Dedifferentiated amniotic fluid mesenchymal stem cell (primary cell): ENCODE results near the gene NFE2L3.
"Not testable (repeated sequence)": the region's sequence is repeated elsewhere in the genome, so short reads cannot be mapped to it uniquely, and the experiment has no call there.

Experiments
- DNase-seq: peaks from one replicate; pipeline ENCODE4 v3.0.0-alpha.2; 2016; ENCODE audit errors: extremely low spot score

NFE2L3 gene

GRCh38 chr7:26147646-26148306, 4.2 kb upstream of the NFE2L3 start:
- DNase-seq: not testable (repeated sequence)

GRCh38 chr7:26148307-26148700, 3.7 kb upstream of the NFE2L3 start:
- DNase-seq: not testable (repeated sequence)

DNA sequence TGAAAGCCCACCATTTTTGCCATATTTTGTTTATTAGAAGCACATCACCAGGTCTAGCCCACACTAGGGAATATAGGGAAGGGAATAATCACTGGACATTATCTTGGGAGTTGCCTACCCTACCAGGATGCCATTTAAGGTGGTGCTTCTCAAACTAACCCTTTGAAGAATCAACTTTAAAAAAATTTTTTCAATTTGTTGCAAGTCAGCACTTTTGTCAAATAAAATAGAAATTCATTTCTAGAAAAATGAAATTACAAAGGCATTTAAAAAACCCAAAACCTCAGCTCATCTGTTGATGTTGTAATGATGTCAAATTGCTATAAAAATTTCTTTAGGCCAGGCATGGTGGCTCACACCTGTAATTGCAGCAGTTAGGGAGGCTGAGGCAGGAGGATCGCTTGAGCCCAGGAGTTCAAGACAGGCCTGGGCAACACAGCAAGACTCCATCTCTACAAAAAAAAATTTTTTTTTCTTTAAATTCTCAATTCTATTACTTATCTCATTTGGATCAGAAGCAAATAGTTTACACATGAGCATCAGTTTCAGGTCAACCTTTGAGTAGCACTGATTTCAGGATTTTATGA, 2.5 kb upstream of the NFE2L3 start:
- DNase-seq: no peak

DNA sequence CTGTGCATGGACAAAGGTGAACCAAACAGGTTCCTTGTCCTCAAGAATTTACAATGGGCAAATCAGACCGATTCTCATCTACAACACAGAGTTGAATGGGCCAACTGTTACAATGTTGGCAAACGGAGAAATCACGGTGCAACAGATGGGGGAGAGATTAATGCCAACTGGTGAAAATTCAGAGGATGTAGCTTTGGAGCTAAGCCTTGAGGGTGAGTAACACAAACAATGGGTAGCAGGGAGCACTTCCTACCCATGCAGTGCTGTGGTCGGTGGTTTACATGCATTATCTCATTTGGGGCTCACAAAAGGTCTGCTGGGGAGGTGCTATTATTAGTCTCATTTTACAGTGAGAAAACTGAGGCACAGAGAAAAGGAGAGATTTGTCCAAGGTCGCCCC, 902 bp upstream of the NFE2L3 start:
- no peak for DNase-seq

DNA sequence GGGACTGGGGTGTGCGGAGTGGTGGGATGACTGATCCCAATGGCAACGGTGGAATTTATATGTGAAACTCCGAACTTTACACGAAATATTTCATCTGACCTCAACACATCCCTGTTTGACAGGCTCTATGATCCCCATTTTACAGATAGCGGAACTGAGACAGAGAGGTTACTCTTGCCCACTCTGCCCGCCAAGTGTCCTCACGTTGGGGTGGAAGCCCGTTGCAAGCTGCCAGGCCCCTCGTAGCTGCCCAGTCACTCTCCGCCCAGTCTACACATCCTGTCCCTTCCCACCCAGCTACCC, 397 bp upstream of the NFE2L3 start:
- no peak for DNase-seq

- DNase-seq: not testable (repeated sequence)
These were observed 813 bp downstream of the NFE2L3 start for GRCh38 chr7:26152782-26153240.

- DNase-seq: no peak
These were observed 1.3 kb downstream of the NFE2L3 start for GRCh38 chr7:26153241-26153822.

DNA sequence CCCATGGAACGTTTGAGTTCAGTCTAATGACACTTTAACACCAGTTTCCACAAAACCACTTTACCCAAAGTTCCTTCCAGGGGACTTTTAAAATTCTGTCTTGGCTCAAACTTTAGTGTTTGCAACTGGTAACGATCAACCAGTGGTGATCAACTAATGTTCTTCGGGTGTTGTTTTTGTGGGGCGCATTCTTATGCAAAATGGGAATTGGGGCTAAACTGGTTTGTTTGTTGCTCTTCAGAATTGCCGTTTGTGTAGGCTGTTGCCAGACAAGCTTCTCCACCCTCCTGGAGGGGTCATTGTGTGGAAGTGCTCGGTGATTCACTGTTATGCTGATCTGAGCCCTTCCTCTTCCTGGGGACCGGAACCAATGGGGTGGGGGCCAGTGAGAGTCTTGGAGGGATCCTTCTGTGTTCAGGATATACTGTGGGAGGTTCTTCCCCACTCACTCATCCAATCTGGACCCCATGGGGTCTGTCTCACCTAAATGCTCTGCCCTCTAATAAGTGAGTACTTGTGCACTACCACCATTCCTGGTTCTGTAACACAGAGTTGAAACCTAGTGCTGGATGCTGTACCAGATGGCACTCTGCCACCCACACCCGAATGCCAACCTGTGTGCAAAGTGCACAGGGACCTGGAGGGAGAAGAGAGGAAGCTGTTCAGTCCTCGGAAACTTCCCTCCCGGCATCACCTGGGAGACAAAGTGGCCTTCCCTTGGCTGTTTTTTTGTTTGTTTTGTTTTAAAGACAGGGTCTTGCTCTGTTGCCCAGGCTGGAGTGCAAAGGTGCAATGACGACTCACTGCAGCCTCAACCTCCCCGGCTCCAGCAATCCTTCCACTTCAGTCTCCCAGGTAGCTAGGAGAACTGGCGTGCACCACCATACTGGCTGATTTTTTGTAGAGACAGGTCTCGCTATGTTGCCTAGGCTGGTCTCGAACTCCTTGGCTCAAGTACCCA, 2.1 kb downstream of the NFE2L3 start:
- no peak for DNase-seq

GRCh38 chr7:26155531-26156375, 3.8 kb downstream of the NFE2L3 start:
- DNase-seq: no peak

DNA sequence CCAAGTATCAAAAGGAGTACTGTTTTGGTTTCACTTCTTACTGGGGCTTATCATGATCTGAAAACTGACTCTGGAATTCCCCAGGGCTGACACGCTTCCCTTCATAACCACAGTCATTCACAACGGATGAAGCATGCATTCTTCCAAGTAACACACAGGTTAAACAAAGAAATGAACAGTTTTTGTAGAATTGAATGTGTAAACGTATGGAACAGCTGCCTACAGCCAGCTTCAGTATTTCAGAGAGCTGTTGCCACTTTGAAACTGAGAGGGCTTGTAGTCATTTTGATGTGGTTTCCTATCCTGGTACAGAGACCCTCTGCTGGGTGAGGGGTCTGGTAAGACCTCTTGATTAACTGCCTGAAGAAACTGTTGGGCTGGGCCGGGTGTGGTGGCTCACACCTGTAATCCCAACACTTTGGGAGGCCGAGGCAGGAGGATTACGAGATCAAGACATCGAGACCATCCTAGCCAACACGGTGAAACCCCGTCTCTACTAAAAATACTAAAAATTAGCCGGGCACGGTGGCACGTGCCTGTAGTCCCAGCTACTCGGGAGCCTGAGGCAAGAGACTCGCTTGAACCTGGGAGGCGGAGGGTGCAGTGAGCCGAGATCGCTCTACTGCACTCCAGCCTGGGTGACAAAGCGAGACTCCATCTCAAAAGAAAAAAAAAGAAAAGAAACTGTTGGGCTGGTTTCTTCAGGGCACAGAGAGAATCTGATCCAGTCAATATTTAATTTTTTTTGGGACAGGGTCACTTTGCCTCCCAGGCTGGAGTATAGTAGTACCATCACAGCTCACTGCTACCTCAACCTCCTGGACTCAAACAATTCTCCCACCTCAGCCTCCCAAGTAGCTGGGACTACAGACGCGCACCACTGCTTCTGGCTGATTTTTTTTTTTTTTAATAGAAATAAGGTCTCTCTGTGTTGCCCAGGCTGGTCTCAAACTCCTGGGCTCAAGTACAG, 4.7 kb downstream of the NFE2L3 start:
- peak; percentile 86 for DNase-seq

DNA sequence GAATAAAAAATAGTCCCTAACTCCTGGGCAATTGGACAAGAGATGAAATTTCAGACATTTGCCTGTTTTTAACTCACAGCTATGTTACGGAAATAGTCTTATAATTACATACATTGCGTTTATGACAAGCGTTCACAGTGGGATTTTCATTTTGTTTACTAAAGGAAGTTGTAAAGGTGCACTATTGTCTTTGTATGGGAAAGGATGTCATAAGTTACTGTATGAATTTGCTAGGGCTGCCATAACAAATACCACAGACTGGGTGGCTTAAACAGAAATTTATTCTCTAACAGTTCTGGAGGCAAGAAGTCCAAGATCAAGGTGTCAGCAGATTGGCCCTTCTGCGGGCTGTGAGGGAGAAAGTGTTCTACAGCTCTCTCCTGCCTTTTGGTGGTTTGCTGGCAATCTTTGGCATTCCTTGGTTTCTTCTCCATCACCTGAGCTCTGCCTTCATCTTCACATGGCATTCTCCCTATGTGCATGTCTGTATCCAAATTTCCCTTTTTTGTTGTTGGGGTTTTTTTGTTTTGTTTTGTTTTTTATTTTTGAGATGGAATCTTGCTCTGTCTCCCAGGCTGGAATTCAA, 5.6 kb downstream of the NFE2L3 start:
- no peak for DNase-seq

DNA sequence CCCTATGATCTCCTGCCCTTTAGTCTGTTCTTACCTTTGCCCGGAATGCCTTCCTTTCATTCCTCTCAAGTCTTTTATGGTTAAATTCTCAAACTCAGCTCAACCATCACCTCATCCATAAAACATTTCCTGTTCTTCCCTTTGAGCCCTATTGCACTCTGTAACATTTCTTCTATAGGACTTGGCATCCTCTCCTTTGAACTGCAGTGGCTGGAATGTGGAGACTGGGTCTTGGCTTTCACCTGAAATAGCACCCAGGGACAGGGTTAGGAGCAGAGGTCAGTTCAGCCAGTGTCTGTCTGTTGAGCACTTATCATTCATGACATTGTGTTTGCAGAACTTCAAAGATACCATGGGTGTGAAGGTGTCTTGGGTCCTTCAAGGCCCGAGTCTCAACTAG, 7.2 kb downstream of the NFE2L3 start:
- DNase-seq: no peak

- DNase-seq: no peak
These were observed 8.9 kb downstream of the NFE2L3 start for GRCh38 chr7:26160896-26161295.

- DNase-seq: no peak
These were observed 10.4 kb downstream of the NFE2L3 start for GRCh38 chr7:26162431-26162830.

DNA sequence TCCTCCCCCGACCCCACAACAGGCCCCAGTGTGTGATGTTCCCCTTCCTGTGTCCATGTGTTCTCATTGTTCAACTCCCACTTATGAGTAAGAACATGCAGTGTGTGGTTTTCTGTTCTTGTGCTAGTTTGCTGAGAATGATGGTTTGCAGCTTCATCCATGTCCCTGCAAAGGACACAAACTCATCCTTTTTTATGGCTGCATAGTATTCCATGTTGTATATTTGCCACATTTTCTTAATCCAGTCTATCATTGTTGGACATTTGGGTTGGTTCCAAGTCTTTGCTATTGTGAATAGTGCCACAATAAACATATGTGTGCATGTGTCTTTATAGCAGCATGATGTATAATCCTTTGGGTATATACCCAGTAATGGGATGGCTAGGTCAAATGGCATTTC, 11.8 kb downstream of the NFE2L3 start:
- not testable (repeated sequence) for DNase-seq

GRCh38 chr7:26165950-26166683, 14.1 kb downstream of the NFE2L3 start:
- DNase-seq: no peak

- no peak for DNase-seq
These were observed 14.8 kb downstream of the NFE2L3 start for GRCh38 chr7:26166684-26167266.

DNA sequence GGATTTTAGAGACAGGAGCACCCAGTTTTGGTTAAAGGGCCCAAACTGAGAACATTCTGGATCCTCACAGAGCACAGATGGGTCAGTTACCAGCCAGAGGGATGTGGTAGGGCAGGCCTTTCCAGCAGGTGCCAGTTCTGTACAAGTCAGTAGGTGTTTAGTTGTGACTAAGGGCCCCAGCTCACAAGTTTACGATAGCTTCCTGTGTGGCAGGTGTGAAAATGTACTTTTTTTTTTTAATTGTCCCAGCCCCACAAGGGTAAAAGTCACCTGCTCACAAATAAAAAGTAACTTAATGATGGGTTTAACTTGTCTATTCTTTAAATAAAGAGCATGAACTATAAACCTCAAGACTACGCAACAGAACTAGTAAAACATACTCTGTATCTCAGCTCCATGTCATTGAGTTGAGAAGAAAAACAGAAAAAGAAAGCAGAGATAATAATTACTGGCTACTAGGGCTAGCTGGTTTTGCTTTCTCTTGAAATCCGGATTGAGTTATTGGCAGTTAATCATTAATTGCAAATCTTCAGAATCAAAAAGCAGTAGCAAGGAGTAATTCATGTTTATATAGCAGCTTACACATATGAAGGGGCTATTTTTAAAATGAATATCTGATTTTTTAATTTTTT, 15.4 kb downstream of the NFE2L3 start:
- DNase-seq: no peak
